GM15510 (cell line): ENCODE results near the gene NOTUM.

Experiments
- POLR2A ChIP-seq: IDR thresholded peaks from 3 replicates; pipeline ENCODE4 v1.6.1; 2011; ENCODE audit warnings: borderline replicate concordance; ENCODE audit not compliant: insufficient read length; ENCODE audit errors: extremely low read depth

NOTUM gene

DNA sequence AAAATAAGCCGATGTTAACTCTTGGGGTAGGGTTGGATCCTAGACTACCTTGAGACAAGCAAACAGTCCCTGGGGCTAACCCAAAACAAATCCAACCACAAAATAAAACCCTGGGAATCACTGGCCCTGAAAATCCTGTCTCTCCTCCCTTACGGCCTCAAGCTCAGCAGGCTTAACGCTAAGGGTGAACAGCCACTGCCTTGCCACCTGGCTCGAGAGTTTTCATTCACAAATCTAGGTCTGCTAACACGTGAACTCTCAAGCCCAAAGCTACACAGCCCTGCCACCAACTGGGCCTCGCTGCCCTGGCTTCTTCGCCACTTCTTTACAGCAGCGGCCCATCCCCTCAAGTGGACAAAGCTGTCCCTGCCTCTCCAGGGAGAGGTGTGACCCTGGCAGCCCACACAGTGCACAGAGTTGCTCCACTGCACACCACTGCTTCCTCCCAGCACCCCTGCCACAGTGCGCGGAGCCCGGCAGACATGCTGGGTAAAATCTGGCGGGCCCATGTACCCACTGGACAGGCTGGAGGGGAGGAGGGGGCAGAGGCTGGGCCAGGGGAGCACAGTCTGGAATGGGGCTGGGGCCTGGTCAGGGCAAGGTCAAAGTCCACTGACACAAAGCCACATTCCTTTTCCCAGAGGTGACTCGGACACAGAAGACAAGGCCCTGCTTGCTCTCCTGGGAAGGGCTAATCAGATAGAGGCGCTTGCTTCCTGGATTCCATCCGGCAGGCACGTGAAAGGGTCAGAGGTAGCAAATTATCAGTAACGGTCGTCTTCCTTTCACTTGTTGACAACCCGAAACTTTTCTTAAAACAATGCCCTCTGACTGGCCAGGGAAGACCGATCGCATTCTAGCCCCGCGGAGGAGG, 50.8 kb downstream of the NOTUM start:
- no peak for TF ChIP-seq POLR2A

DNA sequence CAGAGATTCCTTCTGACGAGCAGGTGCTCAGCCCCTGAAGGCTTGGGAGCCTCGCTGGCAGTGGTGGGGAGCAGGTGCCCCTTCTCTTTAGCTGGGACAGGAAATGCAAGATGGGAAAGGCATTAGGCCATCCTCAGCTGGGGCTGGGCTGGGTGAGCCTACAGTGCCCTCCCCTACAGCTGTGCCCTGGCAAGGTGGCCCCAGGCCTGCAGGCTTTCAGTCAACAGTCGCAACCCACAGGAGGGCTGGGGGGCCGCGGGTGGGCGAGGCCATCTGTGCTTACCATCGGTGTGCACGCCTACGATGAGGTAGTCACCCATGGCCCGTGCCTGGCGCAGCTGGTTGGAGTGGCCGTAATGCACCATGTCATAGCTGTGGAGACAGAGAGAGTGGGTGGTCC, 51.8 kb downstream of the NOTUM start:
- TF ChIP-seq POLR2A: no peak

DNA sequence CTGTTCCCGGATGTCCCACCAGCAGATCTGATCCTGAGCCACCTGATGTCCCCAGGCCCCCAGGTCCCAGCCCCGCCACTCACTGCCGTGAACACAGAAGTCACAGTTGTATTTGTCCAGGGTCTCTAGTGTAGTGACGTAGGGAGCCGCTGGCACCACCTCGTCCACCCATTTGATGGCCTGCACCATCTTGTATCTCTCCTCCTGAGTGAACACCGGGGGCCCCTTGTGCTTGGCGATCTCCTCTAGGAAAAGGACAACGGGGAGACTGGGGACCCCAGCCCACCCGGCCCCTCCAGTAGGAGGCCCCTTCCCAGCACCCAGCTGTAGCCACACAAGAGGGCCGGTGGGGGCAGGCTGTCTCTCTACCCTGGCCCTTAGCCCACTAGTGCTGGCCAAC, 52.2 kb downstream of the NOTUM start:
- no peak for TF ChIP-seq POLR2A

DNA sequence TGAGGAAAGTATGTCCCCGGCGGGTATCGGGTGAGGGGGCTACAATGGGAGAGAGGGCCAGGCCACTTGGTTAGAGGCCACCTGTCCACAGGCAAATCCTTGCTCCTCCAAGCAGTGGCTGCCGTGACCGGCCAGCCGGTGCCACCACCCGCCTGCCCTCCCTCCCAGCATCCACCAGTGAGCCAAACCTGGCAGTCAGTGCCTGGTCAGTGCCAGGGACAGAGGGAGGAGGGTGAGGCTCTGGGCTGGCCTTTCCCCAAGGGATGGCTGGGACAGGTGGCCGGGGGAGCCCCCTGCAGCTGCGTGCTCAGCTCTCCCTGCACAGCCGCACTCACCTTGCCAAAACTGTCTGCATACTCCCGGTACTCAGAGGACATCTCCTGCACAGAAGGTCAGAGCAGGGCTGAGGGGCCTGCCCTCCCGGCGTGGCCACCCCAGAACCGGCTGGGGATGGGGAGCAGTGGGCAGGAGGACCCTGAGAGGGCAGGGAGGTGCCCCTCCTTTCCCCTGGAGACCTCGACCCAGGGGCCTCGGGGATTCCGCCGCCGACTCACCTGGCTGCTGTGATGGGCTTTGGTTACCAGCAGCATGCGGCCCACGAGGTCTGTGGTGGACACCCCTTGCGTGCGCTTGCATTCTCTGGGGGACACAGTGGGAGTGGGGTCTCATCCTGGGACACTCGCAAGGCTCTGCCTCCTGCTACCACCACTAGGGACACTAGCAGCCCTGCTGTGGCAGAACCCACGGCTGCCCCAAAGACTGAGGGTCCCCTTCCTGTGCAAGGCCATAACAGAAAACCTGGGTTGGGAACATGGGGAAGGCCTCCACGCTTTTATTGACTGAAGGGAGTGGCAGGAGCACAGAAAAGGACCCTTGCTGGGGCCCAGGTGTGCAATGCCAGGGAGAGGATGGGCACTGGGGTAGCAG, 53.5 kb downstream of the NOTUM start:
- no peak for TF ChIP-seq POLR2A

DNA sequence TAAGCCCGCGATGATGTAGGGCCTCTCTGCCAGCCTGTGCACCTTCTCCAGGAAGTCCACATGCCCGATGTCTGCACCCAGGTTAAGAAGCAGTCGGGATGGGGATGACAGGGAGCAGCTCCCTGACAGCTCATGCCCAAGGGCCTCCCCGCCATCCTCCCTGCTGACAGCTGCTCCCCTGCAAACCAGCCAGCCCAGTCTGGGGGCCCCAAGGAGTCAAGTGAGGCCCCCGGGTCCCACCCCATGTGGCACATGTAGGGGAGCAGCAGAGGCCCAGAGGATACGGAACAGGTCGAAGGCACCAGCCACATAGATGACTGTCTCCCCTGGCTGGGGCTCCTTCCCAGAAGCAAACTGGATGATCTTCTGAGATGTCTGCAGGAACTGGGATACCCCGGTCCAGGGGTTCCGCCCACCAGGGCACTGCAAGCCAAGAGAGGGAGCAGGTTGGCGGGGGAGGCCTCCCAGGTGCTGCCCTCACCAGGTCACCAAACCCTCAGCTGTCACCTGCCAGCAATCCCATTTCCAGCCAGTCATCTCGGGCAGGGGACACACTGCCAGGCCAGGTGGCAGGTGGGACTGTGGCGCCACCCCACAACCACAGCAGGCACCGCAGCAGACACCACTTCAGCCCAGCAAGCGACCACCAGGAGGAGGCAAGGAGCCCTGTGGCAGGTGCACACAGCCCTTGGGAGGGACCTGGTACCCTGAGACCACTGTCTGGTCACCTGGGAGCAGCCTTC, 54.3 kb downstream of the NOTUM start:
- no peak for TF ChIP-seq POLR2A

DNA sequence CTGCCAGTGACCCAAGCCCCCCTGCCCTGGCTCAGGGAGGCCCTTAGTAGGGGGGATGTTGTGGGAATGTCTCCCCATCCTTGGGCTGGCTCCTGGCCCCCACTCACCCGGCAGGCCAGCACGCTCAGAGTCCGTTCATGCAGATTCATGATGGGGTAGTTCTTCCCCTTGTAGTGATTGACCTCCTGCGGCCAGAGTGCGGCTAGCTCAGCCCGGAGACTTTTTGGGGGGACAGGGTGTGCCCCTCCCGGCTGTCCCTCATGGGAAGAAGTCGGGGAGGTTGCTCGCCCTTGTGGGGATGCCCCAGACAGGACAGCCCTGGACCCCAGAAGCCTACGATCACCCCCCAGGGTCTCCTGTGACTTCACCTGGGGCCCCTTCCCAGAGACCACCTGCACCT, 55.0 kb downstream of the NOTUM start:
- TF ChIP-seq POLR2A: no peak

DNA sequence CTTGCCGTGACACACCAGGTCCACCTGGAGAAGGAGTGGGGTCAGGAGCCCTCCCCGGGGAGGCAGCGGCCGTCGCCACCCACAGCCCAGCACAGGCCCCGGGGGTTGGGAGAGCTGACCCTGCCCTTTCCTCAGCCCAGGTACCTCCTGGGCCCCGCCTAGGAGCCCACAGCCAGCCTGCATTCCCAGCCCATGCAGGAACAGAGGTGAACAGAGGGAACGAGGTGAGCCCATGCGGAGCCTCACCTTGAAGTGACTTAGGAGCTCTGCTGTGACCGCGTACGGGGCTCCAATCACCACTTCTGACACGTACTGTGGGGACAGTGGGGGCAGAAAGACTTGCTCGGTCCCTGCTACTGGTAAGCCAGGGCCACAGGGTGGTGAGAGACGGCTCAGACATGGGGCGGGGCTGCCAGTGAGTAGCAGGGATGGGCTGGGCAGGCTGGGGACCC, 55.5 kb downstream of the NOTUM start:
- TF ChIP-seq POLR2A: no peak

DNA sequence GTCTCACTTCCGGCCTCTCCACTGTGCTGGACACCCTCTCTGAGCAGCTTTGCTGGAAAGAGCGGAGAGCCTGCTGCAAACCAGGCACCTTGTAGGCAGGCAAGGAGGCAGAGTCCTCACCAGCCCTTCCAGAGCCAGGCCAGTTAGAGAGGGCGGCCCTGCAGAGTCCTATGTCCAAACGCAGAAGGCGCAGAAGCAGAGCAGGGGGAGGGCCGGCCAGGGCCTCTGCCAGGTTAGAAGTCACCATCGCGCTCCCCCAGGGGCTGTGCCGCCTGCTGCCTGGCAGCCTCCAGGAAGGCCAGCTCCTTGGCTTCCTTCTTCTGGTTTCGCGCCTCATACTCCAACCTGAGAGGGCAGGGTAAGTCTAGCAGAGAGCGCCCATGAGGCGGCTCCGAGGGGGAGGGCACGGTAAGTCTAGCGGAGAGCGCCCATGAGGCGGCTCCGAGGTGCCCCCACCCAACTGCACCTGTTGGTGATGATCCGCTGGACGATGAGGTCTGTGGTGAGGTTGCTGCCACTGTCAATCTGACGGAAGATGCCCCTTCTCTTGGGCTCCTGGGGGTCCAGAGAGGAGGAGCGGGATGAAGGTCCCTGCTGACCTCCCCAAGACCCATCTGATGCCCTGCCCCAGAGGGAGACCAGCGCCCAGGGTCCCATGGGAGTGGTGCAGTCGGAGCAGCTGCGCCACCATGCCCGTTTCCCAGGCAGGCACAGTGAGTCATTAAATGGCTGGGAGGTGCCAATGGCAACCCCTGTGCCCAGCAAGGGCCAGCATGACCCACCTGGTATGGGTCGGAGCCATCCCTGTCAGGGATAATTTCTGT, 56.2 kb downstream of the NOTUM start:
- no peak for TF ChIP-seq POLR2A

DNA sequence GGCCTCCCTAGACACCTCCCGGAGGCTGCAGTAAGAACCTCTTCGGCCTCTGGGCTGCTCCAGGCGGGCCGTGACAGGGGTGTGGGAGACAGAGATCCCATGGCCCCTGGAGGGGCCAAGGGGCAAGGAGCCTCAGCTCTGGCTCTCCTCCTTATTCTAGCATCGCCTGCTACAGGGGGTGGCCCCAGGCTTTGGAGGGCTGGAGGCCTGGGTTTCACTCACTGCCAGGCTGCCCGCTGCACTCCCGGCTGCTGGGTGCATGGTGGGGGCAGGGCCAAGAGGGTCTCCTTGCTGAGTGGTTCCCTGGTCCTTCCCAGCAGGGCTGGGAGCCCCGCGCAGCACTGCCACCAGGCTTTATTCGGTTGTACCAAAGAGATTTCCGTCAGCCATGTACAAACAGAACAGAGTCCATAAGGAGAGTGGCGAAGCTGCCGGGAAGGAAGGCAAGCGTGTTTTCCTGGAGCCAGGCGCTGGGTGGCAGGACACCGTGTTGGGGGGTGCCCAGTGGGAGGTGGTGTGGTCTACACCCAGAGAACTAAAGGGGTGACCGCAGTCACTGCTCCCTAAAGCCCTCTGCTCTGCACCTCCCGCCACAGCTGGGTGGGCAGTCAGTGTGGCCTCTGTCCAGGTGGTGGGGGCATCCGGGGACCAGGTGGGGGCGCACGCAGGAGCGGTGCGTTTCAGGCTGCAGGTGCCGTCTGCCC, 56.9 kb downstream of the NOTUM start:
- TF ChIP-seq POLR2A: no peak

DNA sequence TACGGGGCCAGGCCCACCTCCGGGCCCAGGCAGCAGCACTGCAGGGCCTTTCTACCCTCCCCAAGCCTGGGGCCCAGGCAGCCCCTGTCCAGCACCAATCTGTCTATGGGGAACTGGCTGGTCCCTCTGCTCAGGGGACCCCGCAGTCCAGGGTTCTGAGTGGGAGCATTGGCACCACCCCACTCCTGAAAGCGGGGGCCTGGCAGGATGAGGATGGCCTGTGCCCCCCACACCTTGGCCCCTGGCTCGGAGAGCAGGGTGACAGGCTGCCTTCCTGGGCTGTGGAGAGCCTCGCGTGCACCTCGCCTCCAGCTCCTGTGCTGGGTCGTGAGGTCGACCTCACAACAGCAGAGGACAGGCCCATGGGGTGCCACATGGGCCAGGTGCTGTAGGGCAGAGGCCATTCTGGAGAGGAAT, 57.6 kb downstream of the NOTUM start:
- TF ChIP-seq POLR2A: no peak

DNA sequence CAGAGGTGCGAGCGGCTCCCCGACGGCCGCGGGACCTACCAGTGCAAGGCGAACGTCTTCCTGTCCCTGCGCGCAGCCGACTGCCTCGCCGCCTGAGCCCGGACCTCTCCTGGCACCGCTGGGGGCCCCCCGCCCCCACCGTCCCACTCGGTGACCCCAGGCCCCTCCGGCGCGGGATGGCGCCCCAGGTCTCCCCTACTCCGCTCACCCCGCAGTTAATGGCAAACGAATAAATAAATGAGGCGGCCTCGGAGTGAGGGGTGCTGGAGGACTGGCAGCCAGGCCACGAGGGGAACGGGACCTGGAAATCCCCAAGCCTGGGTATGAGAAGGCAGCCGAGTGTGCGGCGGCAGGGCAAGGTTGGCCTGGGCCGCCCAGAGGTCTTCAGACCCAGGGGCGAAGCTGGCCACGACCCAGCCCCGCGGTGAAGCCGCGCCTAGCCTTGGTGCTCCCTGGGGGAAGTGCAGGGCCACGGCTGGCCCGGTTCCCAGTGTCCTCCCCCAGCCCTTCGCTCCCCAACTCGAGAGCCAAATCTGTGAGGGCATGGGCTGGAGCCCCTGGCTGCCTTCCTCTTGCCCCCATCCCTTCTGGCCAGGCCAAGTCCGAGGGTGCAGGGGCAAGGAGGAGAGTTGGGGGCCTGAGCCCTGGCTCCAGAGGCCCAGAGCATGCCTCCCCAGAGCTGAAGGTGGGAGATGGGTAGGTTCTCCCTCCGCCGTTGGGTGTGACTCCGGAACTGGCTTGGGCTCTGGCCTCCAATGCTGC, 58.2 kb downstream of the NOTUM start:
- TF ChIP-seq POLR2A: no peak
